OCI-LY7 (cell line): ENCODE measurements around the gene ABCA2.

Experiments
- CTCF ChIP-seq: fragments of 200-600 bp; sonication (generic); conservative IDR thresholded peaks from 2 replicates; pipeline ENCODE4 v1.5.1; 2014; ENCODE audit warnings: mild to moderate bottlenecking, antibody characterized with exemption, low read length, moderate library complexity, mixed read lengths
- EZH2phosphoT487 ChIP-seq: fragments of 200-600 bp; sonication (generic); IDR thresholded peaks from 2 replicates; pipeline ENCODE4 v1.6.1; 2018; ENCODE audit warnings: low read depth, borderline replicate concordance, mild to moderate bottlenecking, mixed run types, antibody characterized with exemption, low read length, moderate library complexity, mixed read lengths

GRCh38 chr9:136965771-136966484 is 62.1 kb downstream of the ABCA2 start:
- TF ChIP-seq CTCF (no peak), EZH2phosphoT487 (no peak)
